GM12878 (cell line): ENCODE measurements around the gene HOXD13.

Experiments
- ATF2 ChIP-seq: IDR thresholded peaks from 2 replicates; pipeline ENCODE4 v1.6.1; 2012; ENCODE audit warnings: low read length, inconsistent platforms
- ATF3 ChIP-seq: IDR thresholded peaks from 2 replicates; pipeline ENCODE4 v1.6.1; 2011; ENCODE audit warnings: low read depth, mild to moderate bottlenecking, low read length, moderate library complexity, borderline replicate concordance; ENCODE audit errors: extremely low read depth
- EP300 ChIP-seq, 2 experiments: fragments of 150-350 bp in 1 of 2; IDR thresholded peaks; 2 replicates each; pipeline ENCODE4 v1.6.1; 2011 to 2012; ENCODE audit warnings: low read depth in 2 of 2, low read length in 2 of 2, borderline replicate concordance in 1 of 2, improper control_type of control experiment in 1 of 2, inconsistent platforms in 1 of 2; ENCODE audit not compliant: control insufficient read depth in 1 of 2
- RFX5 ChIP-seq: IDR thresholded peaks from 2 replicates; pipeline ENCODE4 v1.6.1; 2011; ENCODE audit warnings: low read depth, low read length, improper control_type of control experiment
- SPI1 ChIP-seq: IDR thresholded peaks from 2 replicates; pipeline ENCODE4 v1.6.1; 2011; ENCODE audit warnings: low read depth, mild to moderate bottlenecking, low read length, moderate library complexity, borderline replicate concordance; ENCODE audit not compliant: insufficient read depth
- TF ChIP-seq, protein P1 (sequence below), 3 experiments: IDR thresholded peaks in 2 of 3; conservative IDR thresholded peaks in 1 of 3; 2 replicates each; pipeline ENCODE4 v1.5.1; 2011; ENCODE audit warnings: low read depth in 3 of 3, low read length in 3 of 3, mild to moderate bottlenecking in 3 of 3, control low read depth in 2 of 3, moderate library complexity in 2 of 3, inconsistent platforms in 1 of 3, mixed read lengths in 1 of 3; ENCODE audit not compliant: control insufficient read depth in 2 of 3, insufficient read depth in 1 of 3; ENCODE audit errors: extremely low read depth in 1 of 3

GRCh38 chr2:176118601-176119339 is 26.2 kb downstream of the HOXD13 start:
- TF ChIP-seq ATF3, result no peak
- no peak for TF ChIP-seq EP300 (IDR thresholded peaks at IDR 0.05; ENCODE audit: borderline replicate concordance in 1 of 2, control insufficient read depth in 1 of 2, low read depth in 2 of 2, low read length in 2 of 2)
- TF ChIP-seq, protein P1, sequence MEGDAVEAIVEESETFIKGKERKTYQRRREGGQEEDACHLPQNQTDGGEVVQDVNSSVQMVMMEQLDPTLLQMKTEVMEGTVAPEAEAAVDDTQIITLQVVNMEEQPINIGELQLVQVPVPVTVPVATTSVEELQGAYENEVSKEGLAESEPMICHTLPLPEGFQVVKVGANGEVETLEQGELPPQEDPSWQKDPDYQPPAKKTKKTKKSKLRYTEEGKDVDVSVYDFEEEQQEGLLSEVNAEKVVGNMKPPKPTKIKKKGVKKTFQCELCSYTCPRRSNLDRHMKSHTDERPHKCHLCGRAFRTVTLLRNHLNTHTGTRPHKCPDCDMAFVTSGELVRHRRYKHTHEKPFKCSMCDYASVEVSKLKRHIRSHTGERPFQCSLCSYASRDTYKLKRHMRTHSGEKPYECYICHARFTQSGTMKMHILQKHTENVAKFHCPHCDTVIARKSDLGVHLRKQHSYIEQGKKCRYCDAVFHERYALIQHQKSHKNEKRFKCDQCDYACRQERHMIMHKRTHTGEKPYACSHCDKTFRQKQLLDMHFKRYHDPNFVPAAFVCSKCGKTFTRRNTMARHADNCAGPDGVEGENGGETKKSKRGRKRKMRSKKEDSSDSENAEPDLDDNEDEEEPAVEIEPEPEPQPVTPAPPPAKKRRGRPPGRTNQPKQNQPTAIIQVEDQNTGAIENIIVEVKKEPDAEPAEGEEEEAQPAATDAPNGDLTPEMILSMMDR (IDR thresholded peaks at IDR 0.05 in 2 of 3, conservative IDR thresholded peaks at IDR 0.05 in 1 of 3; ENCODE audit: control insufficient read depth in 2 of 3, extremely low read depth in 1 of 3, insufficient read depth in 1 of 3, low read depth in 3 of 3, low read length in 3 of 3), result peak; percentile 31 to 55 (median 47); a peak in 5 of 6 replicates
- no peak for TF ChIP-seq RFX5
- TF ChIP-seq SPI1, result no peak
- no peak for TF ChIP-seq ATF2
